Erythroblast (primary cell): ENCODE data around the gene UBE2O.

ENCODE experiments used
- GATA1 ChIP-seq: IDR thresholded peaks from 2 replicates; pipeline ENCODE4 v1.6.1; 2011; ENCODE audit warnings: low read depth, mild to moderate bottlenecking, control low read depth, low read length, moderate library complexity
- POLR2A ChIP-seq: IDR thresholded peaks from 2 replicates; pipeline ENCODE4 v1.6.1; 2011; ENCODE audit warnings: mild to moderate bottlenecking, low read length

DNA sequence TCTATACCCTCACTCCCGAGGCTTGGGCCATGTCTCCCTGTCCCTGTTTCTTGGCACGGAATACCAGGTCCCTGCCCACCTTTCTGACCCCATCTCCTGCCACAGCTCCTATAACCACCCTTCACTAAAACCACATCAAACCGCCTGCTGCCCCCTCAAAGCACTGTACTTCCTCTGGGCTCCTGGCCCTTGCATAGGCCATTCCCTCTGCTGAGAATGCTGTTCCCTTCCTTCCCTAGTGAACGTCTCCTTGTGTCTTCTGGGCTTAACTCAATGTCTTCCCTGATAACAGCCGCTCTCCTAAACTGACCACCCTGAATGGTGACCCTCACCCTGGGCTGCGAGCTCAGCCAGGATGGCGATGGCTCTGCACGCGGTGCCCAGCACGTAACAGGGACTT is 25.1 kb upstream of the UBE2O start:
- TF ChIP-seq POLR2A (no peak), GATA1 (no peak)
